T-helper 2 cell treated with Interferon-gamma antibody and Interleukin-4, amounts not matched to agents 5 μg/mL and 100 μg/mL, for 36 hours (primary cell): Measurements from ENCODE around the gene MAD1L1.

Experiments used
- DNase-seq: peaks from one replicate; pipeline ENCODE4 v3.0.0; 2021; ENCODE audit warnings: low spot score
- H3K27ac Mint-ChIP-seq: one replicate; pipeline ENCODE4 v1.8.0; 2021; ENCODE audit warnings: mild to moderate bottlenecking, mixed read lengths
- H3K27me3 Mint-ChIP-seq: one replicate; pipeline ENCODE4 v1.8.0; 2021; ENCODE audit warnings: low read depth, mixed read lengths
- H3K36me3 Mint-ChIP-seq: one replicate; pipeline ENCODE4 v1.8.0; 2021; ENCODE audit warnings: low read depth, mixed read lengths
- H3K4me1 Mint-ChIP-seq: one replicate; pipeline ENCODE4 v1.8.0; 2021; ENCODE audit warnings: low read depth, mixed read lengths
- H3K4me3 Mint-ChIP-seq: one replicate; pipeline ENCODE4 v1.8.0; 2022; ENCODE audit warnings: mild to moderate bottlenecking, moderate library complexity, mixed read lengths
- H3K9me3 Mint-ChIP-seq: one replicate; pipeline ENCODE4 v1.8.0; 2021; ENCODE audit warnings: mixed read lengths

The MAD1L1 gene

GRCh38 chr7:2131341-2131740 lies 101.4 kb downstream of the MAD1L1 start:
- Mint-ChIP-seq H3K36me3 (peaks cover 3% of the 10 kb centered on the region), H3K4me3 (no peak overlapping the region), H3K27ac (no peak overlapping the region), H3K27me3 (no peaks in the 10 kb centered on the region), H3K9me3 (no peaks in the 10 kb centered on the region), H3K4me1 (no peaks in the 10 kb centered on the region)
- no peak for DNase-seq

- no peak overlapping the region for H3K4me3 Mint-ChIP-seq
- DNase-seq = no peak
- H3K27me3 Mint-ChIP-seq = no peaks in the 10 kb centered on the region
Measured at GRCh38 chr7:2130096-2130375, 102.7 kb downstream of the MAD1L1 start.

GRCh38 chr7:2129323-2130095 lies 103.2 kb downstream of the MAD1L1 start:
- Mint-ChIP-seq H3K4me3 (no peak overlapping the region), H3K9me3 (no peaks in the 10 kb centered on the region), H3K4me1 (no peaks in the 10 kb centered on the region), H3K36me3 (no peaks in the 10 kb centered on the region), H3K27ac (no peak overlapping the region), H3K27me3 (no peaks in the 10 kb centered on the region)
- no peak for DNase-seq

More at GRCh38 chr7:2130096-2130375, 102.7 kb downstream of the MAD1L1 start:
- no peaks in the 10 kb centered on the region for H3K9me3 Mint-ChIP-seq
- no peaks in the 10 kb centered on the region for H3K4me1 Mint-ChIP-seq
- no peaks in the 10 kb centered on the region for H3K36me3 Mint-ChIP-seq
- H3K27ac Mint-ChIP-seq = no peak overlapping the region

- no peak overlapping the region for H3K27ac Mint-ChIP-seq
- DNase-seq = no peak
- no peaks in the 10 kb centered on the region for H3K9me3 Mint-ChIP-seq
- no peaks in the 10 kb centered on the region for H3K36me3 Mint-ChIP-seq
- H3K4me3 Mint-ChIP-seq = no peak overlapping the region
- no peaks in the 10 kb centered on the region for H3K27me3 Mint-ChIP-seq
- no peaks in the 10 kb centered on the region for H3K4me1 Mint-ChIP-seq
Measured at GRCh38 chr7:2128601-2129322, 104.0 kb downstream of the MAD1L1 start.

GRCh38 chr7:2126621-2127020 lies 106.1 kb downstream of the MAD1L1 start:
- Mint-ChIP-seq H3K9me3 (no peaks in the 10 kb centered on the region), H3K36me3 (no peaks in the 10 kb centered on the region), H3K27me3 (no peaks in the 10 kb centered on the region), H3K4me1 (no peaks in the 10 kb centered on the region), H3K27ac (no peak overlapping the region), H3K4me3 (no peak overlapping the region)
- DNase-seq = no peak

- DNase-seq = no peak
- Mint-ChIP-seq H3K27me3 (no peaks in the 10 kb centered on the region), H3K4me3 (no peak overlapping the region), H3K36me3 (no peaks in the 10 kb centered on the region), H3K9me3 (no peaks in the 10 kb centered on the region), H3K4me1 (no peaks in the 10 kb centered on the region), H3K27ac (no peak overlapping the region)
Measured at GRCh38 chr7:2125931-2126330, 106.8 kb downstream of the MAD1L1 start.

- DNase-seq = no peak
- Mint-ChIP-seq H3K4me3 (no peak overlapping the region), H3K9me3 (no peaks in the 10 kb centered on the region), H3K27ac (no peak overlapping the region), H3K36me3 (no peaks in the 10 kb centered on the region), H3K27me3 (no peaks in the 10 kb centered on the region), H3K4me1 (peaks cover 8% of the 10 kb centered on the region)
Measured at GRCh38 chr7:2124604-2125345, 108.0 kb downstream of the MAD1L1 start.

GRCh38 chr7:2123916-2124315 lies 108.8 kb downstream of the MAD1L1 start:
- peaks cover 10% of the 10 kb centered on the region for H3K4me1 Mint-ChIP-seq
- H3K27me3 Mint-ChIP-seq = no peaks in the 10 kb centered on the region
- H3K27ac Mint-ChIP-seq = no peak overlapping the region
- no peak for DNase-seq
- H3K36me3 Mint-ChIP-seq = no peaks in the 10 kb centered on the region
- no peak overlapping the region for H3K4me3 Mint-ChIP-seq
- H3K9me3 Mint-ChIP-seq = no peaks in the 10 kb centered on the region

GRCh38 chr7:2123360-2123759 lies 109.4 kb downstream of the MAD1L1 start:
- Mint-ChIP-seq H3K9me3 (no peaks in the 10 kb centered on the region), H3K27me3 (no peaks in the 10 kb centered on the region), H3K4me1 (peaks cover 11% of the 10 kb centered on the region), H3K4me3 (no peak overlapping the region), H3K36me3 (no peaks in the 10 kb centered on the region), H3K27ac (no peak overlapping the region)
- no peak for DNase-seq

- Mint-ChIP-seq H3K9me3 (no peaks in the 10 kb centered on the region), H3K27me3 (no peaks in the 10 kb centered on the region), H3K4me3 (no peak overlapping the region), H3K36me3 (no peaks in the 10 kb centered on the region), H3K27ac (no peak overlapping the region), H3K4me1 (peaks cover 13% of the 10 kb centered on the region)
- DNase-seq = no peak
Measured at GRCh38 chr7:2122651-2123050, 110.1 kb downstream of the MAD1L1 start.

GRCh38 chr7:2120841-2121830 lies 111.6 kb downstream of the MAD1L1 start:
- Mint-ChIP-seq H3K36me3 (no peaks in the 10 kb centered on the region), H3K9me3 (no peaks in the 10 kb centered on the region), H3K4me1 (peaks cover 13% of the 10 kb centered on the region), H3K4me3 (peak overlapping the region; percentile 35), H3K27ac (no peak overlapping the region), H3K27me3 (no peaks in the 10 kb centered on the region)
- no peak for DNase-seq

- H3K9me3 Mint-ChIP-seq = no peaks in the 10 kb centered on the region
- peaks cover 13% of the 10 kb centered on the region for H3K4me1 Mint-ChIP-seq
- no peaks in the 10 kb centered on the region for H3K36me3 Mint-ChIP-seq
- H3K27ac Mint-ChIP-seq = peak overlapping the region; percentile 69
- DNase-seq = peak; percentile 19
- no peaks in the 10 kb centered on the region for H3K27me3 Mint-ChIP-seq
- H3K4me3 Mint-ChIP-seq = peak overlapping the region; percentile 35
Measured at GRCh38 chr7:2120251-2120660, 112.5 kb downstream of the MAD1L1 start.

- Mint-ChIP-seq H3K4me3 (no peak overlapping the region), H3K4me1 (peaks cover 13% of the 10 kb centered on the region), H3K27ac (no peak overlapping the region), H3K27me3 (no peaks in the 10 kb centered on the region), H3K36me3 (no peaks in the 10 kb centered on the region), H3K9me3 (no peaks in the 10 kb centered on the region)
- DNase-seq = no peak
Measured at GRCh38 chr7:2118630-2119190, 114.0 kb downstream of the MAD1L1 start.
